Adrenal gland (tissue), 12 donors: Measurements from ENCODE around the gene MYZAP. TPM values are rescaled to one million over a fixed set of nuclear protein-coding genes. Genes with fewer than 3 reads are reported as not detected.

ENCODE experiments used
- DNase-seq, 7 donors: peaks; one replicate each; pipeline ENCODE4 v3.0.0-alpha.2; 2019 to 2020
- H3K27ac ChIP-seq, 5 donors: fragments of 200-600 bp; sonication (generic) in 4 of 5; 1 replicate in 3 of 5; 2 replicates in 2 of 5; pipeline versions ENCODE4 v1.5.1 to v1.8.0; 2016 to 2020; ENCODE audit warnings: mild to moderate bottlenecking in 1 of 5
- H3K27me3 ChIP-seq: fragments of 200-600 bp; 2 replicates; pipeline ENCODE4 v1.8.0; 2021
- H3K36me3 ChIP-seq, 2 donors: fragments of 200-600 bp; replicated peaks in 1 of 2; 1 replicate in 1 of 2; 2 replicates in 1 of 2; pipeline versions ENCODE4 v1.5.1 to v1.8.0; 2018 to 2022
- H3K4me1 ChIP-seq, 2 donors: fragments of 200-600 bp; replicated peaks in 1 of 2; 1 replicate in 1 of 2; 2 replicates in 1 of 2; pipeline versions ENCODE4 v1.5.1 to v1.8.0; 2018 to 2021
- H3K4me3 ChIP-seq, 4 donors: fragments of 200-600 bp; sonication (generic) in 3 of 4; one replicate each; pipeline ENCODE4 v1.5.1; 2016 to 2018
- H3K9me3 ChIP-seq, 3 donors: fragments of 200-600 bp; sonication (generic) in 1 of 3; replicated peaks in 1 of 3; 1 replicate in 2 of 3; 2 replicates in 1 of 3; pipeline versions ENCODE4 v1.5.1 to v1.8.0; 2016 to 2021
- CTCF ChIP-seq, 6 experiments: fragments of 450-650 bp in 4 of 6; fragments of 200-600 bp in 2 of 6; sonication (generic) in 1 of 6; IDR thresholded peaks; 1 replicate in 5 of 6; 2 replicates in 1 of 6; pipeline versions ENCODE4 v1.5.1 to v1.8.0; 2016 to 2021; ENCODE audit warnings: antibody characterized with exemption in 6 of 6, mild to moderate bottlenecking in 2 of 6, moderate library complexity in 1 of 6
- POLR2A ChIP-seq, 2 donors: fragments of 450-650 bp; IDR thresholded peaks; one replicate each; pipeline ENCODE4 v1.6.1; 2017; ENCODE audit warnings: antibody characterized with exemption in 2 of 2, mild to moderate bottlenecking in 2 of 2, moderate library complexity in 1 of 2
- WGBS, 4 donors: extraction: QIAGEN DNeasy Blood & Tissue Kit in 2 of 4; methylation state at CpG; one replicate each; pipeline versions ENCODE4 v1.1.5 to v1.1.7; 2013 to 2017; 5-methylcytosine and 5-hydroxymethylcytosine counted together
- intact Hi-C, 2 donors: fragments of 100-400 bp; cut with DNase I; formaldehyde crosslinking; loops; one replicate each; pipeline versions ENCODE4 v1.14.1 to v1.15.0; 2022 to 2023
- polyA plus RNA-seq, 3 donors: library from polyadenylated mRNA; stranded (reverse); fragments of 200-250 nt in 2 of 3; fragments of 350-450 nt in 1 of 3; fragmentation: Illumina TruSeq in 1 of 3; extraction: RNeasy Lipid Tissue Mini Kit (QIAGEN cat#74804) in 1 of 3; gene quantifications; one replicate each; pipeline ENCODE4 v1.2.3, GENCODE V29; 2013 to 2014
- total RNA-seq, 9 donors: library from RNA; depleted of rRNA in 4 of 9; stranded (reverse); fragments of >200 nt in 4 of 9; fragments of 120-200 nt in 1 of 9; fragmentation: NEBNext Ultra II Directional in 1 of 9; extraction: Animal tissue kit (Norgen Biotek cat#: 25700) in 1 of 9; gene quantifications; one replicate each; pipeline versions ENCODE4 v1.1.0 to v1.2.4, GENCODE V29; 2013 to 2023
- donor health status: healthy with polysubstance abuse.
- donor health status: Bipolar disorder and iron deficiency.
- donor health status: DM: yes; HTN: yes; CAD: no.
- donor health status: DM: no; HTN: no; CAD: no.
- donor health status: DM: no; HTN: no; CAD: no.
- donor health status: DM: yes; HTN: yes; CAD: no.

MYZAP gene
- total and polyA plus RNA-seq, 12 donors: 21.4 to 176 (median 70.6) TPM

- no peak for DNase-seq
- TF ChIP-seq CTCF (IDR thresholded peaks at IDR 0.05) (no peak), POLR2A (IDR thresholded peaks at IDR 0.05) (no peak)
- Histone ChIP-seq H3K36me3 (no peaks in the 10 kb centered on the region), H3K4me3 (no peak overlapping the region), H3K27ac (peak overlapping the region in 4 of 5 donors; percentile 75 to 91 (median 80)), H3K4me1 (peaks cover 30 to 61% of the 10 kb centered on the region in 2 donors), H3K27me3 (no peaks in the 10 kb centered on the region), H3K9me3 (no peaks in the 10 kb centered on the region)
- intact Hi-C loops: no loop called here
- 60 to 70% (median 65%) methylated on average over 4 of the region's 4 CpGs for WGBS, 4 donors
These were observed 5.3 kb downstream of the MYZAP start for GRCh38 chr15:57596978-57597377.

- WGBS, 4 donors: 61 to 79% (median 74%) methylated on average over 3 of the region's 3 CpGs
- peaks cover 30 to 61% of the 10 kb centered on the region in 2 donors for H3K4me1 ChIP-seq
- no peak overlapping the region for H3K4me3 ChIP-seq
- no peak for TF ChIP-seq CTCF (IDR thresholded peaks at IDR 0.05)
- TF ChIP-seq POLR2A (IDR thresholded peaks at IDR 0.05): no peak
- intact Hi-C loops: no loop called here
- no peaks in the 10 kb centered on the region for H3K36me3 ChIP-seq
- peak overlapping the region in 2 of 5 donors; percentile 53 to 82 for H3K27ac ChIP-seq
- no peaks in the 10 kb centered on the region for H3K9me3 ChIP-seq
- no peaks in the 10 kb centered on the region for H3K27me3 ChIP-seq
- no peak for DNase-seq
These were observed 5.7 kb downstream of the MYZAP start for GRCh38 chr15:57597431-57597830.

- Histone ChIP-seq H3K27ac (peak overlapping the region in 2 of 5 donors; percentile 53 to 82), H3K4me1 (peaks cover 35 to 66% of the 10 kb centered on the region in 2 donors), H3K27me3 (no peaks in the 10 kb centered on the region), H3K4me3 (no peak overlapping the region), H3K9me3 (no peaks in the 10 kb centered on the region), H3K36me3 (no peaks in the 10 kb centered on the region)
- TF ChIP-seq POLR2A (IDR thresholded peaks at IDR 0.05) (no peak), CTCF (IDR thresholded peaks at IDR 0.05) (no peak)
- no peak for DNase-seq
- intact Hi-C loops: no loop called here
- WGBS, 4 donors: 91 to 98% (median 96%) methylated on average over 5 of the region's 5 CpGs
These were observed 6.6 kb downstream of the MYZAP start for GRCh38 chr15:57598346-57598745.

- Histone ChIP-seq H3K27me3 (no peaks in the 10 kb centered on the region), H3K4me1 (peaks cover 41 to 69% of the 10 kb centered on the region in 2 donors), H3K36me3 (no peaks in the 10 kb centered on the region), H3K27ac (no peak overlapping the region), H3K4me3 (no peak overlapping the region), H3K9me3 (no peaks in the 10 kb centered on the region)
- intact Hi-C loops: no loop called here
- no peak for DNase-seq
- TF ChIP-seq CTCF (IDR thresholded peaks at IDR 0.05) (no peak), POLR2A (IDR thresholded peaks at IDR 0.05) (no peak)
- 88 to 93% (median 91%) methylated on average over 10 of the region's 10 CpGs for WGBS, 4 donors
These were observed 7.6 kb downstream of the MYZAP start for GRCh38 chr15:57599296-57599810.
